ENCODE results near the gene NHS. TPM values are rescaled to one million over a fixed set of nuclear protein-coding genes. Genes with fewer than 3 reads are reported as not detected.

Gene NHS
- total RNA-seq, 4 donors from 2014 or later = 4.6 to 9.9 (median 7.2) TPM

DNA sequence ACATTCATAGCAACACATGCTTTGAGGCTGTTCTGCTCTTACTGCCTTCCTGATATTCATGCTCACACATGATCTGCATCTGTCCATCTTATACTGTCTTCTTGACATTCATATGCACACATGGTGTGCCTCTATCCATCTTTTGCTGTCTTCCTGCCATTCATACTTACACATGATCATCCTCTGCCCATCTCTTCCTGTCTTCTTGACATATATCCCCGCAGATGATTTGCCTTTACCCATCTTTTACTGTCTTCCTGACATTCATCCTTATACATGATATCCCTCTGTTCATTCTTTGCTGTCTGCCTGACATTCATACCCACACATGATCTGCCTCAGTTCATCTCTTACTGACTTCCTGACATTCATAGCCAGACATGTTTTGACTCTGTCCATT is 399.1 kb downstream of the NHS start:
- Histone ChIP-seq H3K4me1 (no peaks in the 10 kb centered on the region), H3K4me3 (no peak overlapping the region), H3K27me3 (no peaks in the 10 kb centered on the region), H3K9me3 (no peaks in the 10 kb centered on the region), H3K36me3 (no peaks in the 10 kb centered on the region), H3K27ac (no peak overlapping the region)
- 74% methylated on average over 1 of the region's 1 CpG for WGBS
- DNase-seq (ENCODE audit: low spot score in 2 of 2) = no peak
- TF ChIP-seq EP300 (IDR thresholded peaks at IDR 0.05) (no peak), POLR2A (IDR thresholded peaks at IDR 0.05) (no peak), POLR2AphosphoS5 (IDR thresholded peaks at IDR 0.05) (no peak), CTCF (IDR thresholded peaks at IDR 0.05) (no peak)

- no peak overlapping the region for H3K27ac ChIP-seq
- 59% methylated on average over 2 of the region's 2 CpGs for WGBS
- H3K27me3 ChIP-seq = no peaks in the 10 kb centered on the region
- no peaks in the 10 kb centered on the region for H3K4me1 ChIP-seq
- no peak overlapping the region for H3K4me3 ChIP-seq
- H3K36me3 ChIP-seq = no peaks in the 10 kb centered on the region
- no peak for DNase-seq (ENCODE audit: low spot score in 2 of 2)
- H3K9me3 ChIP-seq = no peaks in the 10 kb centered on the region
- TF ChIP-seq CTCF (IDR thresholded peaks at IDR 0.05) = no peak
- TF ChIP-seq EP300 (IDR thresholded peaks at IDR 0.05) = no peak
- TF ChIP-seq POLR2A (IDR thresholded peaks at IDR 0.05) = no peak
- TF ChIP-seq POLR2AphosphoS5 (IDR thresholded peaks at IDR 0.05) = no peak
Observed at GRCh38 chrX:17778997-17779396, 404.0 kb downstream of the NHS start.

DNA sequence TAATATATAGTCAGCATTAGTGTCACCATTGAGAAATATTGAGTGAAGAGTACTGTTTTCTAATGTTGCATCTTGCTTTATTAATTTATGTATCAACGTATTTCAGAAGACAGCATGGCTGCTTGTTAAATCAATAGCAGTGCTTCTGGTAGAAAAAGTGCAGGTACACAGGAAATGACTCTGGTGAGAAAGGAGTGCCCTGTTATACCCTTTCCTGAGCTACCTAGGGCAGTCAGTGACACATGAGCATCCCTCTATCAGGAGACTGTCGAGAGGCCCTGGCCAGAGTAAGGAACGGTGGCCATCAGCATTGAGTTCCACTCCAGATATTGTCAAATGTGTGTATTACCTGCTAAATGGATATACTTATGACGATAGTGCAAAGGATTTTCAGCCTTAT is 404.4 kb downstream of the NHS start:
- TF ChIP-seq POLR2AphosphoS5 (IDR thresholded peaks at IDR 0.05) (no peak), CTCF (IDR thresholded peaks at IDR 0.05) (no peak), POLR2A (IDR thresholded peaks at IDR 0.05) (no peak)
- no peak for DNase-seq (ENCODE audit: low spot score in 2 of 2)
- no peak overlapping the region for H3K4me3 ChIP-seq
- no peak overlapping the region for H3K27ac ChIP-seq
- no peaks in the 10 kb centered on the region for H3K9me3 ChIP-seq
- H3K4me1 ChIP-seq = no peaks in the 10 kb centered on the region
- no peaks in the 10 kb centered on the region for H3K27me3 ChIP-seq
- no peaks in the 10 kb centered on the region for H3K36me3 ChIP-seq
- 80% methylated on average over 4 of the region's 4 CpGs for WGBS
